Putamen (tissue), 1 donor: ENCODE data around the gene SLC31A2.
"Not testable (repeated sequence)": the region's sequence is repeated elsewhere in the genome, so short reads cannot be mapped to it uniquely, and the experiment has no call there.

Experiments used
- DNase-seq: peaks from one replicate; pipeline ENCODE4 v3.0.0-alpha.2; 2016; ENCODE audit warnings: low spot score

Gene SLC31A2, protein sequence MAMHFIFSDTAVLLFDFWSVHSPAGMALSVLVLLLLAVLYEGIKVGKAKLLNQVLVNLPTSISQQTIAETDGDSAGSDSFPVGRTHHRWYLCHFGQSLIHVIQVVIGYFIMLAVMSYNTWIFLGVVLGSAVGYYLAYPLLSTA

DNA sequence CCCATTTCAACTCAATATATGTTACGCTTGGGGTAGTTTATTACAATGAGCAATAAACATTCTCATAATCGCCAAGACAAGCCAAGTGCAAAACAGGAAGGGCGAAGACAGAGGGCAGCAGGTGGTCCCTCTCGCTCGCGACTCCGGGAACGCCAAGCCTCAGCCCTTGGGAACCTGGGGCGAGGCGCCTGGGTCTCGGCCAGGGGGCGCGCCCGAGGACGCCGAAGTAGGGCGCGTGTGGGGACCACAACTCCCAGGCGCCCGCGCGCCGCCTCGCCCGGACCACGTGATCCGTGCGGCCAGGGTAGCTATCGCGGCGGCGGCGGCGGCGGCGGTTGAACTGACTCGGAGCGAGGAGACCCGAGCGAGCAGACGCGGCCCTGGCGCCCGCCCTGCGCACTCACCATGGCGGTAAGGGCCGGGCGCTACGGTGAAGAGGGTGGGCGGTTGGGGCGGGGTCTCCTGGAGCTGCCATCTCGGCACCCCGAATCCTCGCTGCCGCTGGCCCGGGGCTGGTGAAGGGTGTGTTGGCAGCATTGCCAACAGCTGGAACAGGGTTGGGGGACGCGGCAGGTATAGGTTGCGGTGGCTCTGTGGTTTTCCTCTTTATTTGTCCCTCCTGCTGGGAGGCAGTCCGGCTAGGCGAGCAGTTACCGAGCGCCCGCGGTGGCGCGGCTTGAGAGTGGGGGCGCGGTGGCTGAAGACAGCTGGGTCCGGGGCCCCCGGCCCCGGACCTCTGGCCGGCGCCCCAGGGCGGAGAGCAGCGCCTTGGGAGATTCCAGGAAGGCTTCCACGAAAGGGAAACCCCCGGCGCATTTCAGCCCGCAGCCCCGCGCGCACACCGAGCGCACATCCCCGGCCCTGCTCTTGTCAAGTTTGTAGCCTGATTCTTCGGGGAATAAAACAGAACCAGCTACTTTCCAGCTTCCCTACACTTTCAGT lies at the start of gene SLC31A2:
Gene SLC31A2, plus strand, starts transcription at position 338 of the 942 bp plus-strand sequence. Its CDS starts 68 bp downstream, at position 406.
- peak; percentile 90 for DNase-seq

DNA sequence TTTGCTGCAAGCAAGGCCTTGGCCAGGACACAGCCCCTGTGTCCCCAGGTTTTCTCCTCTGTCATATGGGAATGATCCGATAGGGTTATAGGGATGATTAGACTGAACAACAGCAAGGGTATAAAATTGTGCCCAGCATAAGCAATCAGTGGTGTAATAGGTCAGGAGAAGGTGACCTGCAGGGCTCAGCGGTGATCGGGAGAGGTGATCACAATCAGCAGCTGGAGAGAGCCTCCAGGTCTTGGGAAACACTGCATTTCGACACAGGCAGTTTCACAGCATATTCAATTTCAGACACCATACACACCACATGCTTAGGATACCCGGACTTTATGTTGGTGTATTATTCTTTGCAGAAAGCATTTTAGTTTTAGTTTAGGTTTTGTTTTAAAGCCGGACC lies 45.5 kb upstream of the SLC31A2 start:
- not testable (repeated sequence) for DNase-seq

DNA sequence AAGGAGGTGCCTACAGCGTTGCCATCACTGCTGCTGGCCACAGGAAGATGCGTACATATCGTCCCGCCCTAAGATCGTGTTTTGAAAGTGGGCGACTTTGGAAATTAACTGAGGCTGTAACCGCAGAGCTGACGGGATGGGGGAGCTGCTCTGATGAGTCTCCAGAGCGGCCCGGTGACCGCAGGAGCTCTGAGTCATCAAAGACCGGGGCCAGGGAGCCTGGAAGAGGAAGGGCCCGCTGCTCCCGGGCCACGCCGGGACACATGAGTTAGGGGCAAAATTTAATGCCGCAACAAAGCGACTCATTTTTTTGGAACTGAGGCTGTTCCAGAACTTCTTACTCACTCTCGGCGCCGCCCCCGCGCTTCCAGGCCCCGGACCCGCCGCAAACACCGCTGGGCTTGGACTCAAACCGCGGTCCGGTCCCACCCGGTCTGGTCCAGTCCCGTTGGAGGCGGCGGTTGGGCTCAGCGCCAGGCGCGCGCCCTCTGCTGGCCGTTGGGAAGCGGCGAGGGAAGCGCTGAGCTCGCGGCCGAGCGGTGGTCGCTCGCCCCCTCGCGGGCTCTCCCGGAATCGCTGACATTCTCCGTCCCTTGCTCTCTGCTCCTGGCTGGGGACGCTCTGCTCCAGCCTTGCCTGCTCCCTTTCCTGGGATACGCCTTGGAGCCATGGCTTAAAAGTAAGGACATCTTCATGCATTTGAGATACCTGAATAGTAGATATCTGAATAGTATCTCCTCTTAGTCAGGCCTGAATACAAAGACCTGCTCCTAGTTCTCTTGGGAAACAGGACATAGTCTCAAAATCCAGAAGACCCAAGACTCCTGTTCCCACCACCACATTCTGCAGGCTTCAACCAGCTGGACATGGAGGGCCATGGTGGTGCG lies 39.5 kb upstream of the SLC31A2 start:
- DNase-seq = not testable (repeated sequence)

DNA sequence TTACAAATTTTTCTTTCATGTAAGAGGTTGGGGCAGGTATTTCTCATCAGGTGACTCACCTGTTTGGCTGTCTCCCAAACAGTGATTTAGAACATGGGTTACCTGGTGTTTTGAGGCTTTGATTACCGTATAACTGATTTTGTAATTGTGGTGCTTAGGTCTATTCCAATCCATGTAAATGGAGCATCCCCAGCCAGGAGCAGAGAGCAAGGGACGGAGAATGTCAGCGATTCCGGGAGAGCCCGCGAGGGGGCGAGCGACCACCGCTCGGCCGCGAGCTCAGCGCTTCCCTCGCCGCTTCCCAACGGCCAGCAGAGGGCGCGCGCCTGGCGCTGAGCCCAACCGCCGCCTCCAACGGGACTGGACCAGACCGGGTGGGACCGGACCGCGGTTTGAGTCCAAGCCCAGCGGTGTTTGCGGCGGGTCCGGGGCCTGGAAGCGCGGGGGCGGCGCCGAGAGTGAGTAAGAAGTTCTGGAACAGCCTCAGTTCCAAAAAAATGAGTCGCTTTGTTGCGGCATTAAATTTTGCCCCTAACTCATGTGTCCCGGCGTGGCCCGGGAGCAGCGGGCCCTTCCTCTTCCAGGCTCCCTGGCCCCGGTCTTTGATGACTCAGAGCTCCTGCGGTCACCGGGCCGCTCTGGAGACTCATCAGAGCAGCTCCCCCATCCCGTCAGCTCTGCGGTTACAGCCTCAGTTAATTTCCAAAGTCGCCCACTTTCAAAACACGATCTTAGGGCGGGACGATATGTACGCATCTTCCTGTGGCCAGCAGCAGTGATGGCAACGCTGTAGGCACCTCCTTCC lies 37.9 kb upstream of the SLC31A2 start:
- DNase-seq = not testable (repeated sequence)

DNA sequence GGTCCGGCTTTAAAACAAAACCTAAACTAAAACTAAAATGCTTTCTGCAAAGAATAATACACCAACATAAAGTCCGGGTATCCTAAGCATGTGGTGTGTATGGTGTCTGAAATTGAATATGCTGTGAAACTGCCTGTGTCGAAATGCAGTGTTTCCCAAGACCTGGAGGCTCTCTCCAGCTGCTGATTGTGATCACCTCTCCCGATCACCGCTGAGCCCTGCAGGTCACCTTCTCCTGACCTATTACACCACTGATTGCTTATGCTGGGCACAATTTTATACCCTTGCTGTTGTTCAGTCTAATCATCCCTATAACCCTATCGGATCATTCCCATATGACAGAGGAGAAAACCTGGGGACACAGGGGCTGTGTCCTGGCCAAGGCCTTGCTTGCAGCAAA lies 32.0 kb upstream of the SLC31A2 start:
- not testable (repeated sequence) for DNase-seq

DNA sequence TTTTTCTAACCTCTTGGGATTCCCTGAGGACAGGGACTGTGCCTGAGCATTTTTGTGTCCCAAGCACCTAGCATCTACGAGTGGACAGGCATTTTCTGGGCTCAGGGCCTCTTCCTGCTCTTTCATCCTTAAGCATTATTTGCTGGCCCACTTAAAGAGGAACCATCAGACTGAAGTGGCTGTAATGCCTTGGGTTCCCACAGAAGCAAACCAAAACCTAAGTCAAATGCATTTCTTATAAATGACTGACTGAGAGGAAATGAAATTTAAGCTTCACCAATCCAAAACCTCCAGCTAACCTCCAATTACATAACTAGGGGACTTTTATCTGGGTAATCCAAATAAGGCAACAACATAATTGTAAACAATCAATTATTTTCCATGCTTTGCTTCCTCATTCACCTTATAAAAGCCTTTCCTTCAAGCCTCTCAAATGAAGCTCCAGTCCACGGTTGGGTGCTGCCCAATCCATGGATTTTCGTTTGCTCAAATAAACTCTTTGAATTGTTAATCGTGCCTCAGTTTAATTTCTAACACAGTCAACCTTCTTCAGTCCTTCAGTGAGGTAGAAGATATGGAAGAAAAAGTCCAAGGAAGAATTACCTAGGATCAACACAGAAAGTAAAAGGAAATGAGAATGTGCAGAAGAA lies 25.3 kb upstream of the SLC31A2 start:
- no peak for DNase-seq

DNA sequence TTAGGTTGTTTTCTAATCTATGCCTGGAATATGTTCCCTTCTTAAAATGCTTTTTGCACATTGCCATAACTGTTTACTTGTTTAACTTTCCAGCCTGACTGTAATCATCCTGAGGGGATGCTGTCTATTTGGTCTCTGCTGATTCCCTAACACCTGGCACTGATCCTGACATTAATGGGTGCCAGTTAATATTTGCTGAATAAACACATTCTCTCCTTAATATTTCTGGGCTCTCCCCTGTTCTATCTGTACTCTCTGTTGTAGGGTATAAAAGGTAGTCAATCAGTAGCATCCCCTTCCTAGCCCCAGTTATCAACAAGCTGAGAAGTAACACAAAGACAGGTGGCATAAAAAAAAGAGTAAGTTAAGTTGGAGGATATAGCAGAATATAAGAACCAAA lies 21.3 kb upstream of the SLC31A2 start:
- no peak for DNase-seq

DNA sequence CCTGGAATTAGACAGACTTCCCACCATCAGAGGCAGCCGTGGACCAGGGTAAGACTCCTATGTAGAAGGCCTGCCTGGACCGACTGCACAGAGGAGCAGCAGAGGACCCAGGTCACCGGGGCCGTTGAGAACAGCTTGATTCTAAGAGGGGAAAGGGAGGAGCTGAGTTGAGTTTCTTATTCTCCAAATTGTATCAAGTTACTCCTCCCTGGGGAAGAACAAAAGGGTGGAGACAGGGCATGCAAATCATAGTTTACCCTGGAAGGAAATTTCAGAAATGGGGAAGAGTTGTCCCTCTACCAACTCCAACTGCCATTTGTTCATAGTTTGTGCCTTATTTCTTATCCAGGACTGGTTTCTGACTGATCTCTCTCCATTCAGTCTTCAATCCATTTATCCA lies 20.9 kb upstream of the SLC31A2 start:
- DNase-seq = no peak

DNA sequence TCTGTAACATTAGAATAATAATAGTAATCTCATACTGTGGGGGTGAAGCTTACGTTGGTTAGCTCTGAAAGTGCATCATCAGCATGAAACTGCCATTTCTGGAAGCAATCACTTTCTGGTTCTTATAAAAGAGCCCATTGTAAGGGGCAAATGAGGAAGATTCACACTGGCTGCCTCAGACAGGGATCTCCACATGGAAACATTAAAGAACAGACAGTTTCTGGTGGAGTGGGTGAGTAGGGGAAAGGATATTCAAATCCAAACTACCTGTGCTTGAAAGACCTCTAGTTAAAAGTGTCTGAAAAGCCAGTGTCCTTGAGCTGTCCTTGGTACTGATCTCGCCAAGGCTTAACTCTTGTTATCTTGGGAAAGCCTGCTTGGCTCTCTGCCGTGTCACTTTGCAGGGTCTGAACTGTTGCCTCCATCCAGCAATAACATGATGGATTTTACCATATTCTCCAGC lies 19.1 kb upstream of the SLC31A2 start:
- DNase-seq = peak; percentile 69

DNA sequence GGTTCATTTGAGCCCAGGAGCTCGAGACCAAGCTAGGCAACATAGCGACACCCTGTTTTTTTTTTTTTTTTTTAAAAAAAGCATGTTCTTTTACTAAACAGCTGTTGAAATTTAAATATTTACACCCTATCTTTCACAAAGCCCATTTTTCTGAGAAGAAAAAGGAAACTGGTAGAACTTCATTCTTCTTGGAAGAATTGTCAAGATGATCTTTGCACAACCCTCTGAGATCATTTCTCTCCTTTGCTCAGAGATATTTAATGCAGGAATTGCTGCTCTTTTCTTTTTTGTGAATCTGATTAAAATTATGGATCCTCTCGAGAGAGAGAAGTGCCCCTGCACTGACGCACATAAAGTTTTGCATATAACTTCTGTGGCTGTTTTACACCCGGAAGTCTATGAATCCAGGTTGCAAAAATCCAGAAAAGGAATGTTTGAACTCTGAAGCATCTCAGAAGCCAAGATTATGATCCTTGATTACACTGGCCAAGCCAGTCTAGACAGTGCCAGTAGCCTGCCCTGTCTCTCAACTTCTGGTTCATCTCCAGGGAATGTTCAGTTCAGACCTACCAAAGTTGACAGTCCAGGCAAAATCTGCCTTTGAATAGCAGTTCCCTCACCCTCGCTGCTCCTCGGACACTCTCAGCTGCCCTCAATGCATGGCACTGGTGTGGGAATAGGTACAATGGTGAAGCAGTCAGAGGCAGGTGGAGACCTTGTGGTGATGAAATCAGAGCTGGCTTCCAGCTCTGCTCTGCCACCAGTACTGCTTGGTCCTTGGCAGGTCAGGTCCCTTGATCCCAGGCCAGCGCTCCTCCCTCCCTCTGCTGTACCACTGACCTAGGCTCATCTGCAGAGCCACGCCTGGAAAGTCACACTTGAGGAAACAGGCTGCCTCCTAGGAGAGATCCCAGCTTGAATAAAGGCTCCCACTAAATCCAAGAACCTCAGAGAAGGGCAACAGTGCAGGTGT lies 13.3 kb upstream of the SLC31A2 start:
- DNase-seq = no peak

DNA sequence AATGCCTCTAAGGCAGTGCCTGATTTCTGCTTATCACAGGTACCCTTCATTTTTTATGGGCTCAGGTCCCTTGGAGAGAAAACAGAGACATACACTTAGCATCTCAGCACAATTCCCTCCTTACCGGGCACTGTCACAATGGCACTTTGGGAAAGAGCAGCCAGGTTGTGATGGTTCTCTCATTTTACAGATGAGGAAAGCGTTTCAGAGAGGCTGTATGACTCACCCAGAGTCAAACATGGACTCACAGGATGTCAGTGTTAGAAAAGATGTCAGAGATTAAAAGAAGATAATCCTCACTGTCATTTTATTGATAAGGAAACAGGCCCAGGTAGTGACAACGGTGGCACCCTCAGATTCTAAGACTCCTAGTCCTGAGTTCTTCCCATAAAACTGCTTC lies 12.0 kb upstream of the SLC31A2 start:
- DNase-seq = no peak

DNA sequence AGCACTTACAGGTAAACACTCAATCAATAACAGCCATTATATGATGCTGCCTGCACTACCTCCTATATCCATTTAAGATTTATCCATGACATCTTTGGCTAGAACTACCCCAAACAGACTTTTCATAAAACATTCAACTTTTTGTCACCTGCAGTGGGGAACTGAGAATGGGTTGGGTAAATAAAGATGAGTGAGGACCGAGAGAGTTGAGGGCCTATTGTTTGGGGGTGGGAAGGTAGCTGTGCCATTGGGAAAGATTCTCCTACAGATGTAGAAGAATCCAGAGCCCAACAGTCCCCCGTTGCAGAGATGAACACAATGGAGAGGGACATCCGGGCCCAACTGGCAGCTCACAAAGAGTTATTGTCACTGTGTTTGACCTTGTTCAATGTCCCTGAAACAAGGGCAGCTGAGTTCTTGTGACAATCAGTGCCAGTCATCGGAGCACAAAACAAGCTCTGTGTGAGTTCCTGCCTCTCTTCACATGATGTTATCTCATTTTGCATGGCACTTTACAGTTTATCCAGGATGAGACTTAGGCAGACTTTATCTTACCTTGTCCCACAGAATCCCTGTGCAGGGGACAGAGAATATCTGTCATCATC lies 11.5 kb upstream of the SLC31A2 start:
- peak; percentile 98 for DNase-seq

DNA sequence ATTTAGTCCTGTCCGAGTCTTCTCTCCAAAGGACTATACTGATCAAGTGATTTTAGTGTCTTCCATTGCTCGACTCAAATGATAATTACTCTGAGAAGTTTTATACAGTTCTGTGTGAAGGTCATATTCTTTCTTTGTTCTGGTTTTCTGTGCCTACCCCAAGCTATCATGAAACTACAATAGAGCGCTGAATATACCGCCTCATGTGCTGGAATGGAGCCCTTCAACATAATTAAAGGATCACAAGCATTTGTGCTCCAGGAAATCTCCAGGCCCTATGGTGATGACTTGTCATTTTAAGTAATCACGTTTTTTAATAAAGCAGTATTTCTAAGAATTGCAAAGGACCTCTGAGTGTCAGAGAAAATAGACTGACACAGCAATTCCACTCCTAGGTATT lies 10.9 kb upstream of the SLC31A2 start:
- peak; percentile 79 for DNase-seq

DNA sequence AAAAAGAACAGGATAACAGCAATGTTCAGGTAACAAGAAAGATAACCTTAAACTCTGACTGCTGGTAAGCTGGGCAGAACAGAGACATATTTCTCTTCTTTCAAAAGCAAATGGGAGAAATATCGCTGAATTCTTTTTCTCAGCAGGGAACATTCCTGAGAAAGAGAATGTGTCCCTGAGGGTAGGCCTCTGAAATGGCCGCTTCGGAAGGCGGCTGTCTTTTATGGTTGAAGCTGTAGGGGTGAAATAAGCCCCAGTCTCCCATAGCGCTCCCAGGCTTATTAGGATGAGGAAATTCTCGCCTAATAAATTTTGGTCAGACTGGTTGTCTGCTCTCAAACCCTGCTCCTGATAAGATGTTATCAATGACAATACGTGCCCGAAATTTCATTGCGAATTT lies 9.9 kb upstream of the SLC31A2 start:
- not testable (repeated sequence) for DNase-seq

DNA sequence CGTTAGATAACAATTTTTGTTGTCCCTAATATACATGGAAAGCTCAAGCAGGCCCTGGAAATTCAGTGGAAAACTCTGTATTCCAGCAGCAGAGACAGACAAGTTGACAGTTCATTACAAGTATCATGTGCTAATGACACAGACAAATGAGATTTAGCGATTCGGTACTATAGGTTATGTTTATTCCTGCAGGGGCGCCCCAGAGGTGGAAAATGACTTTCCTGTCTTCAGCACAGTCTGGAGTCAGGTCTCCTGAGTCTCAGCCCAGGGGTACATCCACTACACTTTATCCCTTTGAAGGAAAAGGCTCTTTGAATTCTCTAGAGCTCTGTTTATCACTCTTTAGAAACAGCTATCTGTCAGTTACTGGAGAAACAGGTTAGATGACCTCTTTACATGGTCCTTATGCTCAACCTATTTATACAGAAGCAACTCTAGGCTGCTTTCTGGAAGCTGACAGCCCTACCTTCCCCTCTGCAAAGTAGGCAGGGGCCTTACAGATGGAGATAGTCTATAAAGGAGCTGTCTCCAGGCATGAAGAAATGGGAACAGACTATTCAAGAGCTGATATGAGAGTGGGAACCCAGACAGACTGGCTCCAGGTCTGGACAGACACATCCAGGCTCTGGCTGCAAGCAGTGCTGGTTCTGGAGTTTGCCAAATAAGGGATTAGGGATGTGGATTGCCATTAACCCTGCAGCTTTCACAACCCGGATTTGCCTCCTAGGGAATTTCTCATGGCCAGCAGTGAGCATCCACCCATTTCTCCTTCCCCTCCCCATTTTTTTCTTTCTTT lies 7.2 kb upstream of the SLC31A2 start:
- DNase-seq = no peak

DNA sequence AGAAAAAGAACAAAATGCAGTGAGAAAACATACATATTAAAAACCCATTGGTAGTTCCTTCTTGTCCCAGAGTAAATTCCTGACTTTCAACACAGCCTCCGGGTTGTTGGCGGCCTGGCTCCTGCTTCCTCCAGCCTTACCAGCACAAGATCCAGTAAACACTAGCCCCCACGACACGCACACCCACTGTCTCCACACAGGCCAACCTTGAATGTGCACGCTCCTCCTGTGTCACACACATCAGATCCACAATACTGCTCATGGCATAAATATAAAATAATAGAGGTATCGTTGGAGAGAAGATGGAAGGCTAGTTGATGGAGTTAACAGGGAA lies 2.5 kb upstream of the SLC31A2 start:
- no peak for DNase-seq

DNA sequence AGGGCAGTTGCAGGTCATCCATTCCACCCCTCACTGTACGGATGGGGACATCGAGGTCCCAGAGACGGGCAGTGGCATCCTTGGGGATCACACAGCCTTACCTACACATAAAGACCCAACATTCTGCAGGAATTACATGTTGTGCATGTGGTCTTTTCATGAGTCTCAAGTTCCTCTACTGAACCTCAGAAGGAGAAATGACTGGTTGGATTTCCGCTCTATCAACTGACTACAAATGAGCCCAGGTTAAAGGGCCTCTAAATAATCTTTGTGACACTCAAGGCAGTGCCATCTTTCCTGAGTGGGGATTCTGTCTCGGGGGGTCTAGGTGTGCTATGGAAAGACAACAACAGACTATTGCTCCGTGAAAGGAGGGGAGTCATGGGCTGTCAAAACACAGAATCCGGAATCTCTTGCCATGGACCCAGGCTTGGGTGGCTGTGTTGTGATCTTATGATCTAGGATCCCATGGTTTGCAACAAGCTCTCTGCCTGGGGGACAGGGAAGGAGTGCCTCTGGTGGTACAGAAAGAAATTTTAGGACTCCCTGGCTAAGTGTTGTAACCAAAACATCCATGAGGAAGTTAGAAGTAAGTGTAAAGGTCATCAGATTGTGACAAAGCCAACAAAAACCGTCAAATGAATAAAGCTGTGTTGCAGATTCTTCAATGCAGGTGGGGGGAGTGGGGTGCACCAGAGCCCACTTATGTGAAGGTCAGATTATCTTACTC lies 1.9 kb upstream of the SLC31A2 start:
- no peak for DNase-seq

DNA sequence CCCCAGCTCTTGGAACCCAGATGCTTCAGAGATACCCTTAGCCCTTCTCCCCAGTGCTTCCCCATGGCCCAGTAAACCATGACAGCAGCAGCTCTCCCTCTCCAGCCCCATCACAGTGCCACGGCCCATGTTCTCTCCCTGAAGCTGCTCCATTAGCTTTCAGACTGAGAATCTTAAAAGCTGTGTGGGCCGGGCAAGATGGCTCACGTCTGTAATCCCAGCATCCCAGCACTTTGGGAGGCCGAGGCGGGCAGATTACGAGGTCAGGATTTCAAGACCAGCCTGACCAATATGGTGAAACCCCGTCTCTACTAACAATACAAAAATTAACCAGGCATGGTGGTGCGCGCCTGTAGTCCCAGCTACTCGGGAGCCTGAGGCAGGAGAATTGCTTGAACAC lies 1.2 kb upstream of the SLC31A2 start:
- not testable (repeated sequence) for DNase-seq
